Activated naive CD8-positive, alpha-beta T cell (primary cell): ENCODE measurements around the gene STIM2.

Experiments
- H3K27ac Mint-ChIP-seq: one replicate; pipeline ENCODE4 v1.8.0; 2021; ENCODE audit warnings: mixed read lengths
- H3K27me3 Mint-ChIP-seq: one replicate; pipeline ENCODE4 v1.8.0; 2021; ENCODE audit warnings: mixed read lengths
- H3K36me3 Mint-ChIP-seq: one replicate; pipeline ENCODE4 v1.8.0; 2021; ENCODE audit warnings: mixed read lengths
- H3K4me1 Mint-ChIP-seq: one replicate; pipeline ENCODE4 v1.8.0; 2021; ENCODE audit warnings: low read depth, mixed read lengths
- H3K4me3 Mint-ChIP-seq: one replicate; pipeline ENCODE4 v1.8.0; 2021; ENCODE audit warnings: mild to moderate bottlenecking, mixed read lengths
- H3K9me3 Mint-ChIP-seq: one replicate; pipeline ENCODE4 v1.8.0; 2021; ENCODE audit warnings: low read depth, mixed read lengths

The STIM2 gene

GRCh38 chr4:26996745-26997144, 136.1 kb downstream of the STIM2 start:
- H3K9me3 Mint-ChIP-seq = no peaks in the 10 kb centered on the region
- peaks cover 20% of the 10 kb centered on the region for H3K4me1 Mint-ChIP-seq
- H3K27me3 Mint-ChIP-seq = no peaks in the 10 kb centered on the region
- H3K4me3 Mint-ChIP-seq = no peak overlapping the region
- H3K27ac Mint-ChIP-seq = no peak overlapping the region
- peaks cover 10% of the 10 kb centered on the region for H3K36me3 Mint-ChIP-seq

- no peak overlapping the region for H3K27ac Mint-ChIP-seq
- no peaks in the 10 kb centered on the region for H3K27me3 Mint-ChIP-seq
- H3K36me3 Mint-ChIP-seq = peaks cover 10% of the 10 kb centered on the region
- no peak overlapping the region for H3K4me3 Mint-ChIP-seq
- H3K4me1 Mint-ChIP-seq = peaks cover 44% of the 10 kb centered on the region
- no peaks in the 10 kb centered on the region for H3K9me3 Mint-ChIP-seq
Measured at GRCh38 chr4:26999689-27000088, 139.0 kb downstream of the STIM2 start.

- no peak overlapping the region for H3K4me3 Mint-ChIP-seq
- H3K9me3 Mint-ChIP-seq = no peaks in the 10 kb centered on the region
- H3K36me3 Mint-ChIP-seq = peaks cover 10% of the 10 kb centered on the region
- H3K27ac Mint-ChIP-seq = no peak overlapping the region
- peaks cover 48% of the 10 kb centered on the region for H3K4me1 Mint-ChIP-seq
- no peaks in the 10 kb centered on the region for H3K27me3 Mint-ChIP-seq
Measured at GRCh38 chr4:27000122-27000521, 139.5 kb downstream of the STIM2 start.

GRCh38 chr4:27000820-27001219, 140.2 kb downstream of the STIM2 start:
- Mint-ChIP-seq H3K27me3 (no peaks in the 10 kb centered on the region), H3K9me3 (no peaks in the 10 kb centered on the region), H3K4me1 (peaks cover 54% of the 10 kb centered on the region), H3K36me3 (peaks cover 7% of the 10 kb centered on the region), H3K27ac (peak overlapping the region; percentile 77), H3K4me3 (no peak overlapping the region)

GRCh38 chr4:27001398-27002164, 140.9 kb downstream of the STIM2 start:
- H3K36me3 Mint-ChIP-seq = peaks cover 5% of the 10 kb centered on the region
- no peak overlapping the region for H3K4me3 Mint-ChIP-seq

GRCh38 chr4:27003642-27004113, 143.0 kb downstream of the STIM2 start:
- Mint-ChIP-seq H3K4me3 (peak overlapping the region; percentile 18), H3K9me3 (no peaks in the 10 kb centered on the region), H3K4me1 (peaks cover 49% of the 10 kb centered on the region), H3K36me3 (no peaks in the 10 kb centered on the region), H3K27me3 (no peaks in the 10 kb centered on the region), H3K27ac (peak overlapping the region; percentile 82)

More at GRCh38 chr4:27001398-27002164, 140.9 kb downstream of the STIM2 start:
- Mint-ChIP-seq H3K27me3 (no peaks in the 10 kb centered on the region), H3K4me1 (peaks cover 57% of the 10 kb centered on the region), H3K27ac (peak overlapping the region; percentile 66), H3K9me3 (no peaks in the 10 kb centered on the region)

- H3K36me3 Mint-ChIP-seq = no peaks in the 10 kb centered on the region
- H3K4me3 Mint-ChIP-seq = no peak overlapping the region
- H3K27me3 Mint-ChIP-seq = no peaks in the 10 kb centered on the region
- peak overlapping the region; percentile 67 for H3K27ac Mint-ChIP-seq
- no peaks in the 10 kb centered on the region for H3K9me3 Mint-ChIP-seq
- H3K4me1 Mint-ChIP-seq = peaks cover 47% of the 10 kb centered on the region
Measured at GRCh38 chr4:27005501-27005900, 144.9 kb downstream of the STIM2 start.

- peak overlapping the region; percentile 67 for H3K27ac Mint-ChIP-seq
- no peak overlapping the region for H3K4me3 Mint-ChIP-seq
- no peaks in the 10 kb centered on the region for H3K36me3 Mint-ChIP-seq
- no peaks in the 10 kb centered on the region for H3K27me3 Mint-ChIP-seq
- H3K4me1 Mint-ChIP-seq = peaks cover 44% of the 10 kb centered on the region
- H3K9me3 Mint-ChIP-seq = no peaks in the 10 kb centered on the region
Measured at GRCh38 chr4:27005905-27006590, 145.4 kb downstream of the STIM2 start.

- Mint-ChIP-seq H3K27ac (peak overlapping the region; percentile 67), H3K27me3 (no peaks in the 10 kb centered on the region), H3K4me3 (no peak overlapping the region), H3K9me3 (no peaks in the 10 kb centered on the region), H3K36me3 (no peaks in the 10 kb centered on the region), H3K4me1 (peaks cover 41% of the 10 kb centered on the region)
Measured at GRCh38 chr4:27006646-27007045, 146.0 kb downstream of the STIM2 start.

GRCh38 chr4:27007507-27007906, 146.9 kb downstream of the STIM2 start:
- no peaks in the 10 kb centered on the region for H3K27me3 Mint-ChIP-seq
- no peak overlapping the region for H3K4me3 Mint-ChIP-seq
- H3K27ac Mint-ChIP-seq = peak overlapping the region; percentile 81
- peaks cover 35% of the 10 kb centered on the region for H3K4me1 Mint-ChIP-seq
- H3K36me3 Mint-ChIP-seq = no peaks in the 10 kb centered on the region
- no peaks in the 10 kb centered on the region for H3K9me3 Mint-ChIP-seq

GRCh38 chr4:27008679-27009078, 148.0 kb downstream of the STIM2 start:
- Mint-ChIP-seq H3K9me3 (no peaks in the 10 kb centered on the region), H3K4me3 (no peak overlapping the region), H3K36me3 (no peaks in the 10 kb centered on the region), H3K4me1 (peaks cover 27% of the 10 kb centered on the region), H3K27me3 (no peaks in the 10 kb centered on the region), H3K27ac (no peak overlapping the region)

GRCh38 chr4:27009539-27009938, 148.9 kb downstream of the STIM2 start:
- Mint-ChIP-seq H3K27ac (peak overlapping the region; percentile 41), H3K4me3 (no peak overlapping the region), H3K27me3 (no peaks in the 10 kb centered on the region), H3K9me3 (no peaks in the 10 kb centered on the region), H3K4me1 (peaks cover 20% of the 10 kb centered on the region), H3K36me3 (no peaks in the 10 kb centered on the region)

GRCh38 chr4:27010334-27010940, 149.8 kb downstream of the STIM2 start:
- no peak overlapping the region for H3K27ac Mint-ChIP-seq
- H3K4me1 Mint-ChIP-seq = peaks cover 12% of the 10 kb centered on the region
- H3K27me3 Mint-ChIP-seq = no peaks in the 10 kb centered on the region
- H3K9me3 Mint-ChIP-seq = no peaks in the 10 kb centered on the region
- peaks cover 2% of the 10 kb centered on the region for H3K36me3 Mint-ChIP-seq
- H3K4me3 Mint-ChIP-seq = no peak overlapping the region

GRCh38 chr4:27011401-27011800, 150.8 kb downstream of the STIM2 start:
- H3K4me1 Mint-ChIP-seq = peaks cover 5% of the 10 kb centered on the region
- H3K9me3 Mint-ChIP-seq = no peaks in the 10 kb centered on the region
- H3K27me3 Mint-ChIP-seq = no peaks in the 10 kb centered on the region

GRCh38 chr4:27013012-27013411, 152.4 kb downstream of the STIM2 start:
- H3K9me3 Mint-ChIP-seq = no peaks in the 10 kb centered on the region
- H3K36me3 Mint-ChIP-seq = peaks cover 7% of the 10 kb centered on the region
- no peak overlapping the region for H3K27ac Mint-ChIP-seq
- peaks cover 15% of the 10 kb centered on the region for H3K4me1 Mint-ChIP-seq
- H3K27me3 Mint-ChIP-seq = no peaks in the 10 kb centered on the region
- H3K4me3 Mint-ChIP-seq = no peak overlapping the region

More at GRCh38 chr4:27011401-27011800, 150.8 kb downstream of the STIM2 start:
- Mint-ChIP-seq H3K36me3 (peaks cover 4% of the 10 kb centered on the region), H3K4me3 (no peak overlapping the region), H3K27ac (no peak overlapping the region)
